Psoas muscle (tissue), 8 donors: ENCODE data around the gene PELI2. TPM values are rescaled to one million over a fixed set of nuclear protein-coding genes. Genes with fewer than 3 reads are reported as not detected.

Experiments
- ATAC-seq, 4 donors: fragments of 200-7000 bp; cut with Tn5 transposase; one replicate each; pipeline ENCODE4 v1.9.1; 2020; ENCODE audit warnings: moderate library complexity in 3 of 4, mild to moderate bottlenecking in 2 of 4
- DNase-seq, 2 donors: peaks; one replicate each; pipeline ENCODE4 v3.0.0-alpha.2; 2020
- H3K27ac ChIP-seq: fragments of 200-600 bp; one replicate; pipeline ENCODE4 v1.8.0; 2022
- H3K27me3 ChIP-seq, 3 donors: fragments of 200-600 bp in 1 of 3; one replicate each; pipeline versions ENCODE4 v1.6.1 to v1.8.0; 2013 to 2022; ENCODE audit warnings: low read length in 2 of 3, mild to moderate bottlenecking in 2 of 3, moderate library complexity in 1 of 3; ENCODE audit not compliant: insufficient read depth in 3 of 3
- H3K36me3 ChIP-seq, 2 donors: fragments of 200-600 bp in 1 of 2; one replicate each; pipeline versions ENCODE4 v1.6.1 to v1.8.0; 2013 to 2022; ENCODE audit warnings: low read depth in 1 of 2, mild to moderate bottlenecking in 1 of 2, moderate library complexity in 1 of 2; ENCODE audit not compliant: insufficient read depth in 1 of 2
- H3K4me1 ChIP-seq: fragments of 200-600 bp; one replicate; pipeline ENCODE4 v1.8.0; 2022
- H3K4me3 ChIP-seq: fragments of 200-600 bp; one replicate; pipeline ENCODE4 v1.8.0; 2022; ENCODE audit warnings: mild to moderate bottlenecking
- H3K9me3 ChIP-seq: fragments of 200-600 bp; one replicate; pipeline ENCODE4 v1.8.0; 2022
- WGBS, 3 donors: extraction: QIAGEN DNeasy Blood & Tissue Kit; methylation state at CpG; one replicate each; pipeline versions ENCODE4 v1.1.6 to v1.1.7; 2013; 5-methylcytosine and 5-hydroxymethylcytosine counted together
- intact Hi-C, 2 donors: fragments of 100-400 bp; cut with DNase I; formaldehyde crosslinking; loops; one replicate each; pipeline versions ENCODE4 v1.11.0 to v1.14.2; 2022
- polyA plus RNA-seq, 3 donors: library from polyadenylated mRNA; stranded (reverse); fragments of 200-250 nt; gene quantifications; one replicate each; pipeline ENCODE4 v1.2.3, GENCODE V29; 2013
- total RNA-seq, 4 donors: library from RNA; stranded (reverse); fragmentation: NEBNext Ultra II Directional in 2 of 4; extraction: Animal tissue kit (Norgen Biotek cat#: 25700) in 2 of 4; gene quantifications; one replicate each; pipeline versions ENCODE4 v1.2.1 to v1.2.4, GENCODE V29; 2021 to 2023
- TF ChIP-seq, protein P1 (sequence below): fragments of 200-600 bp; IDR thresholded peaks from one replicate; pipeline ENCODE4 v1.8.0; 2022; ENCODE audit warnings: antibody characterized with exemption
- donor health status: healthy with polysubstance abuse.
- donor health status: DM: no; HTN: no; CAD: no; lungs with moderate emphysema.
- donor health status: Bipolar disorder and iron deficiency.
- donor health status: healthy.
- donor health status: DM: yes; HTN: yes; CAD: no.
- donor health status: DM: no; HTN: no; CAD: no.
- donor health status: DM: no; HTN: no; CAD: no.
- donor health status: DM: yes; HTN: yes; CAD: no.

The PELI2 gene
- total and polyA plus RNA-seq, 7 donors: 0.44 to 2.9 (median 1.9) TPM

DNA sequence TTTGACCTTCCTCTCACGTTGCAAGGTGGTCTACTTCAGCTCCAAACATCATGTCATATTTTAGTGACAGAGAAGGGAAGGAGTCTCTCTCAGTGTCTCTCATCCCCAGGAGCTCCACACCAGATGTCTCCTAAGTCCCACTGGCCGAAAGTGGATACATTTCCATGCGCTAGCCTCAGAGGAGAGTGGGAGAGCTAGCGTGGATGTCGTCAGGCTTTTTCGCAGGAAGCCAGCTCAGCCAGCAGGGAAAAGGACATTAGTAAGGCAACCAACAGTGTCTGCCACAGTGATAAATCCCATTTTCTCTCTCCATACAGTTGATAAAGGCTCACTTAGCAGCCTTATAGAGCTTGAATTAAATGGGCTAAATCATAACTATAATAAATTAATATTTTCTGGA, 155.7 kb downstream of the PELI2 start:
- Histone ChIP-seq H3K27ac (no peak overlapping the region), H3K9me3 (no peaks in the 10 kb centered on the region), H3K27me3 (no peaks in the 10 kb centered on the region), H3K4me1 (no peaks in the 10 kb centered on the region), H3K36me3 (no peaks in the 10 kb centered on the region), H3K4me3 (no peak overlapping the region)
- no peak for ATAC-seq
- TF ChIP-seq, protein P1, sequence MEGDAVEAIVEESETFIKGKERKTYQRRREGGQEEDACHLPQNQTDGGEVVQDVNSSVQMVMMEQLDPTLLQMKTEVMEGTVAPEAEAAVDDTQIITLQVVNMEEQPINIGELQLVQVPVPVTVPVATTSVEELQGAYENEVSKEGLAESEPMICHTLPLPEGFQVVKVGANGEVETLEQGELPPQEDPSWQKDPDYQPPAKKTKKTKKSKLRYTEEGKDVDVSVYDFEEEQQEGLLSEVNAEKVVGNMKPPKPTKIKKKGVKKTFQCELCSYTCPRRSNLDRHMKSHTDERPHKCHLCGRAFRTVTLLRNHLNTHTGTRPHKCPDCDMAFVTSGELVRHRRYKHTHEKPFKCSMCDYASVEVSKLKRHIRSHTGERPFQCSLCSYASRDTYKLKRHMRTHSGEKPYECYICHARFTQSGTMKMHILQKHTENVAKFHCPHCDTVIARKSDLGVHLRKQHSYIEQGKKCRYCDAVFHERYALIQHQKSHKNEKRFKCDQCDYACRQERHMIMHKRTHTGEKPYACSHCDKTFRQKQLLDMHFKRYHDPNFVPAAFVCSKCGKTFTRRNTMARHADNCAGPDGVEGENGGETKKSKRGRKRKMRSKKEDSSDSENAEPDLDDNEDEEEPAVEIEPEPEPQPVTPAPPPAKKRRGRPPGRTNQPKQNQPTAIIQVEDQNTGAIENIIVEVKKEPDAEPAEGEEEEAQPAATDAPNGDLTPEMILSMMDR: no peak
- 59 to 63% (median 60%) methylated on average over 6 of the region's 6 CpGs for WGBS, 3 donors
- DNase-seq: no peak
- intact Hi-C loops: no loop called here

DNA sequence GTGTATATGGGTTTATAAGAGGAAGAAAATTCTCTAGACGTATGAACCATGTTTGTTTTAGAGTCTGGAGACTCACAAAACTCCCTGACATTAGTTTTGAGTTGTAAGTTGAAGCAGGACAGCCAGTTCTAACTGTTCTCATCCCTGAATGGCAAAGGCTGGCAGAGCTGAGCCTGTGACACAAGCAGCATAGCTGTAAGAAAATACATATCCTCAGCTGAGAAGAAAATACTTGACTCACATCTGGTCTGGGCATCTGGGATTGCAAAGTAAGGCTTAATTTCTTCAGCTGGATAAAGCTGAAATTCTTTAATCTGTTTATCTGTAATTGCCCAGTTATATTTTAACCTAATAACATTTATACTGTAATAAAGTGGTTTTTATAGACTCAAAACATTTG, 156.3 kb downstream of the PELI2 start:
- ATAC-seq (no peak), DNase-seq (no peak)
- Histone ChIP-seq H3K27me3 (no peaks in the 10 kb centered on the region), H3K36me3 (no peaks in the 10 kb centered on the region), H3K27ac (no peak overlapping the region), H3K4me1 (no peaks in the 10 kb centered on the region), H3K4me3 (no peak overlapping the region), H3K9me3 (no peaks in the 10 kb centered on the region)
- intact Hi-C loops: no loop called here
- TF ChIP-seq, protein P1: no peak
- 51 to 84% (median 67%) methylated on average over 1 of the region's 1 CpG for WGBS, 3 donors

DNA sequence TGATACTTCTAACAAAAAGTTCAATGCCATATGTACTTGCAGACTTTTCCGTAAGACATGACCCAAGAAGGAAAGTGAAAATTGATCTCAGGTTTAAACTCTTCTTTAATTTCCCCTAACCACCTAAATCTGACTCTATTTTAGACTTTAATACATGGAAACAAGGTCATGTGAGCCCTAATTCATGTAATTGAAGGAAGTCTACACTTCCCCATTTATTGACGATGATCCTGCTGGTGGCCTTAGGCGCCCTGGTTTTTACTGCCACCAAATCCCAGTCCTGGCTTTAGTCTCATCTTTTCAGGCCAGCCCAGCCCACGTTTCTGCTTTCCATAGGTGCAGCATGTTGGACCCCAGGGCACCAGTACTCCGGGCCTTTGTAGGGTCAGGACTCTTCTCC, 157.9 kb downstream of the PELI2 start:
- Histone ChIP-seq H3K4me1 (no peaks in the 10 kb centered on the region), H3K27ac (no peak overlapping the region), H3K9me3 (no peaks in the 10 kb centered on the region), H3K27me3 (no peaks in the 10 kb centered on the region), H3K36me3 (no peaks in the 10 kb centered on the region), H3K4me3 (no peak overlapping the region)
- TF ChIP-seq, protein P1: no peak
- ATAC-seq (no peak), DNase-seq (no peak)
- intact Hi-C loops: no loop called here
- 79 to 85% (median 83%) methylated on average over 5 of the region's 5 CpGs for WGBS, 3 donors

GRCh38 chr14:56278383-56278782, 160.2 kb downstream of the PELI2 start:
- intact Hi-C loops: no loop called here
- Histone ChIP-seq H3K9me3 (no peaks in the 10 kb centered on the region), H3K27me3 (no peaks in the 10 kb centered on the region), H3K4me1 (no peaks in the 10 kb centered on the region), H3K36me3 (no peaks in the 10 kb centered on the region), H3K27ac (no peak overlapping the region), H3K4me3 (no peak overlapping the region)
- WGBS, 3 donors: 93 to 98% (median 93%) methylated on average over 1 of the region's 1 CpG
- DNase-seq (no peak), ATAC-seq (no peak)
- TF ChIP-seq, protein P1: no peak

DNA sequence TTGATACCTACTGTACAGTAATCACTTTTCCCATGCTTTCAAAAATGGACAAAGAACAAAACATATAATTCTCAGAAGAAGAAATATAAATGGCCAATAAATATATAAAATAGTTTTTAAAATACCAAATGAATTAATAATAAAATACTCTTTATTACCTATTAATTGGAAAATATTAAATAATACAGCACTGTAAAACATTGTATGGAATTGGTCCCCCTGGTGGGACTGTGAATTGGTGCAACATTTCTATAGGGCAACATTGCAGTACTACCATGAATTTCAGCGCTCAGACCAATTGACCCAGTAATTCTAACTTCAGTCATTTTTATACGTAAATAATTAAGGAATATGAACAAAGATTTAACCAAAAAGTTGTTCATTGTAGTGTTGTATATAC, 162.6 kb downstream of the PELI2 start:
- Histone ChIP-seq H3K4me1 (no peaks in the 10 kb centered on the region), H3K27me3 (no peaks in the 10 kb centered on the region), H3K9me3 (no peaks in the 10 kb centered on the region), H3K4me3 (no peak overlapping the region), H3K27ac (no peak overlapping the region), H3K36me3 (no peaks in the 10 kb centered on the region)
- DNase-seq: no peak
- intact Hi-C loops: no loop called here
- ATAC-seq: no peak
- WGBS, 3 donors: 97 to 99% (median 98%) methylated on average over 2 of the region's 2 CpGs
- TF ChIP-seq, protein P1: no peak
